ENCODE data around the gene IFT172. TPM values are rescaled to one million over a fixed set of nuclear protein-coding genes. Genes with fewer than 3 reads are reported as not detected.

The IFT172 gene
- total RNA-seq, 1 experiment from 2014 or later: 13.7 TPM

DNA sequence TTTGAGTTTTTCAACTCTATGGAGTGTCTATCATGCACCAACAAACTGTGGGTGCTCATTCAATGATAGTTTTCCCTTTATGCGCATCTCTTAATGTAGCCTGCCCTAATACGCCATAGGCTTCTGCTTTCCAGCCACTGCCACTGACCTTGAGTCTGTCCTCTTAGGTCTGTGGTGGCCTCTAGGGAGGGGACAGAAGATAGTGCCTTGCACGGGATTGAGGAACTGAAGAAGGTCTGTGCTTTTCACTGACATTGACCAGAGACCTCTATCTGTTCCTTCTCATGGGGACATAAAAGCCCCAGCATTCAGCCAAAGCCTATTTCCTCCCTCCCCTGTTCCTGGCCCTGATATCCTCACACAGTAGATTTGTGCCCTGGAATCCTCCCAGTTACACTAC lies 9.4 kb upstream of the IFT172 start:
- no peak for DNase-seq (ENCODE audit: low read depth, low spot score)
- no peak overlapping the region for H3K4me2 ChIP-seq (ENCODE audit: low read length)
- no peaks in the 10 kb centered on the region for H3K9me2 ChIP-seq (ENCODE audit: insufficient read depth)
- no peaks in the 10 kb centered on the region for H4K20me1 ChIP-seq (ENCODE audit: insufficient read depth)
- H3K79me2 ChIP-seq (ENCODE audit: insufficient read depth, low read length): no peaks in the 10 kb centered on the region
- no peaks in the 10 kb centered on the region for H3K36me3 ChIP-seq (ENCODE audit: control insufficient read depth in 1 of 2, insufficient read depth in 2 of 2, low read length in 2 of 2)
- ATAC-seq: no peak
- H3K27me3 ChIP-seq (ENCODE audit: insufficient read depth, low read length): peaks cover 8% of the 10 kb centered on the region; the same call in 1 of the 2 replicates
- H3K9me3 ChIP-seq (ENCODE audit: control insufficient read depth in 1 of 2, insufficient read depth in 1 of 2, low read depth in 1 of 2, low read length in 2 of 2): no peaks in the 10 kb centered on the region
- no peak overlapping the region for H3K4me3 ChIP-seq (replicated peaks in 1 of 2; ENCODE audit: low read depth in 1 of 2, low read length in 2 of 2)
- no peak overlapping the region for H3K9ac ChIP-seq (ENCODE audit: low read length)
- CTCF ChIA-PET: no interaction called here
- no peak overlapping the region for H2AFZ ChIP-seq (ENCODE audit: low read depth, low read length, poor library complexity, severe bottlenecking)
- H3K4me1 ChIP-seq (ENCODE audit: control insufficient read depth in 1 of 2, insufficient read depth in 2 of 2, low read length in 2 of 2): peaks cover 0 to 10% of the 10 kb centered on the region in 2 experiments; a peak in 1 of 4 replicates
- intact Hi-C loops (cut with micrococcal nuclease): no loop called here
- no TSS peak for BruUV-seq (replicated peaks)
- TF ChIP-seq ZNF274 (IDR thresholded peaks at IDR 0.05; ENCODE audit: low read depth, low read length) (no peak), RAD21 (IDR thresholded peaks at IDR 0.05; ENCODE audit: low read depth) (no peak), SIN3A (IDR thresholded peaks at IDR 0.05; ENCODE audit: low read depth) (no peak)
- TF ChIP-seq, protein P1, sequence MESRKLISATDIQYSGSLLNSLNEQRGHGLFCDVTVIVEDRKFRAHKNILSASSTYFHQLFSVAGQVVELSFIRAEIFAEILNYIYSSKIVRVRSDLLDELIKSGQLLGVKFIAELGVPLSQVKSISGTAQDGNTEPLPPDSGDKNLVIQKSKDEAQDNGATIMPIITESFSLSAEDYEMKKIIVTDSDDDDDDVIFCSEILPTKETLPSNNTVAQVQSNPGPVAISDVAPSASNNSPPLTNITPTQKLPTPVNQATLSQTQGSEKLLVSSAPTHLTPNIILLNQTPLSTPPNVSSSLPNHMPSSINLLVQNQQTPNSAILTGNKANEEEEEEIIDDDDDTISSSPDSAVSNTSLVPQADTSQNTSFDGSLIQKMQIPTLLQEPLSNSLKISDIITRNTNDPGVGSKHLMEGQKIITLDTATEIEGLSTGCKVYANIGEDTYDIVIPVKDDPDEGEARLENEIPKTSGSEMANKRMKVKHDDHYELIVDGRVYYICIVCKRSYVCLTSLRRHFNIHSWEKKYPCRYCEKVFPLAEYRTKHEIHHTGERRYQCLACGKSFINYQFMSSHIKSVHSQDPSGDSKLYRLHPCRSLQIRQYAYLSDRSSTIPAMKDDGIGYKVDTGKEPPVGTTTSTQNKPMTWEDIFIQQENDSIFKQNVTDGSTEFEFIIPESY (IDR thresholded peaks at IDR 0.05; ENCODE audit: extremely low read depth, insufficient replicate concordance, low read length): no peak
- no peak overlapping the region for H3K27ac ChIP-seq (ENCODE audit: low read depth, low read length)
- POLR2A ChIA-PET: no interaction called here
- RAD21 ChIA-PET (ENCODE audit: low non-redundant PET in 1 of 2, low total read pairs in 2 of 2, uncharacterized antibody in 2 of 2, unreplicated experiment in 2 of 2): no interaction called here

DNA sequence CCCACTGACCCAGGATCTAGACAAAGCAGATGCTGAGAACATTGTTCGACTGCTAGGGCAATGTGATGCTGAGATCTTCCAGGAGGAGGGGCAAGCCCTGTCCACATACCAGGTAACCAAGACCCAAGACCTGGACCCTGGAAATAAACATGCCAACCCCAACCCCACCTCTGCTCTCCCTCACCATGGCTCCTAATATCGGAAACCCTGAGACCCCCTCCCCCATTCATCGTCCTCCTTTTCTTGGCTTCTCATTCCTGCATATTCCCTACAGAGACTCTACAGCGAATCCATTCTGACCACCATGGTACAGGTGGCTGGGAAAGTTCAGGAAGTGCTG lies 7.7 kb upstream of the IFT172 start:
- Histone ChIP-seq H3K9ac (ENCODE audit: low read length) (no peak overlapping the region), H3K9me3 (ENCODE audit: control insufficient read depth in 1 of 2, insufficient read depth in 1 of 2, low read depth in 1 of 2, low read length in 2 of 2) (no peaks in the 10 kb centered on the region), H2AFZ (ENCODE audit: low read depth, low read length, poor library complexity, severe bottlenecking) (no peak overlapping the region), H4K20me1 (ENCODE audit: insufficient read depth) (no peaks in the 10 kb centered on the region), H3K9me2 (ENCODE audit: insufficient read depth) (no peaks in the 10 kb centered on the region), H3K4me2 (ENCODE audit: low read length) (no peak overlapping the region), H3K4me3 (replicated peaks in 1 of 2; ENCODE audit: low read depth in 1 of 2, low read length in 2 of 2) (no peak overlapping the region), H3K27ac (ENCODE audit: low read depth, low read length) (no peak overlapping the region), H3K79me2 (ENCODE audit: insufficient read depth, low read length) (no peaks in the 10 kb centered on the region), H3K4me1 (ENCODE audit: control insufficient read depth in 1 of 2, insufficient read depth in 2 of 2, low read length in 2 of 2) (peaks cover 0 to 10% of the 10 kb centered on the region in 2 experiments; a peak in 1 of 4 replicates), H3K27me3 (ENCODE audit: insufficient read depth, low read length) (peaks cover 8% of the 10 kb centered on the region; the same call in 1 of the 2 replicates), H3K36me3 (ENCODE audit: control insufficient read depth in 1 of 2, insufficient read depth in 2 of 2, low read length in 2 of 2) (no peaks in the 10 kb centered on the region)
- ChIA-PET CTCF (no interaction called here), POLR2A (no interaction called here), RAD21 (ENCODE audit: low non-redundant PET in 1 of 2, low total read pairs in 2 of 2, uncharacterized antibody in 2 of 2, unreplicated experiment in 2 of 2) (no interaction called here)
- BruUV-seq (replicated peaks): no TSS peak
- ATAC-seq (no peak), DNase-seq (ENCODE audit: low read depth, low spot score) (no peak)
- TF ChIP-seq SP1 (IDR thresholded peaks at IDR 0.05; ENCODE audit: low read depth) (no peak), EZH2phosphoT487 (IDR thresholded peaks at IDR 0.05; ENCODE audit: borderline replicate concordance) (no peak), SIN3A (IDR thresholded peaks at IDR 0.05; ENCODE audit: low read depth) (no peak), YY1 (IDR thresholded peaks at IDR 0.05; ENCODE audit: extremely low read depth, insufficient replicate concordance, low read depth, low read length) (no peak), CEBPB (IDR thresholded peaks at IDR 0.05; ENCODE audit: low read depth) (no peak), ZNF274 (IDR thresholded peaks at IDR 0.05; ENCODE audit: low read depth, low read length) (no peak), CBX3 (IDR thresholded peaks at IDR 0.05; ENCODE audit: low read depth) (no peak), ZFX (IDR thresholded peaks at IDR 0.05) (no peak), TCF7L2 (IDR thresholded peaks at IDR 0.05; ENCODE audit: borderline replicate concordance, extremely low read depth, insufficient read depth, insufficient read length) (no peak), EGR1 (IDR thresholded peaks at IDR 0.05; ENCODE audit: low read depth) (no peak), POLR2AphosphoS5 (IDR thresholded peaks at IDR 0.05; ENCODE audit: low read depth, low read length) (no peak), JUND (IDR thresholded peaks at IDR 0.05) (no peak)
- TF ChIP-seq, protein P1 (IDR thresholded peaks at IDR 0.05; ENCODE audit: extremely low read depth, insufficient replicate concordance, low read length): no peak
- TF ChIP-seq, protein P2, sequence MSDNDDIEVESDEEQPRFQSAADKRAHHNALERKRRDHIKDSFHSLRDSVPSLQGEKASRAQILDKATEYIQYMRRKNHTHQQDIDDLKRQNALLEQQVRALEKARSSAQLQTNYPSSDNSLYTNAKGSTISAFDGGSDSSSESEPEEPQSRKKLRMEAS (IDR thresholded peaks at IDR 0.05): no peak
- intact Hi-C loops (cut with micrococcal nuclease): no loop called here

Data from HCT116 (cell line).